K562 (cell line): ENCODE results near the gene NLRP7.

Experiments
- DMBX1 ChIP-seq: fragments of 250-450 bp; sonication (Bioruptor Pico); IDR thresholded peaks from 2 replicates; pipeline ENCODE4 v1.8.0; 2022; ENCODE audit warnings: inconsistent platforms, mild to moderate bottlenecking, moderate library complexity, borderline replicate concordance
- HDAC2 ChIP-seq: fragments of 450-650 bp; IDR thresholded peaks from 2 replicates; pipeline ENCODE4 v1.6.1; 2016; ENCODE audit warnings: mild to moderate bottlenecking
- JUND ChIP-seq, 2 experiments: IDR thresholded peaks; 2 replicates in 1 of 2; 3 replicates in 1 of 2; pipeline ENCODE4 v1.6.1; 2011; ENCODE audit warnings: borderline replicate concordance in 2 of 2, low read depth in 2 of 2, low read length in 2 of 2, improper control_type of control experiment in 1 of 2, missing biosample characterization in 1 of 2, missing genetic modification characterization in 1 of 2, missing genetic modification reagents in 1 of 2
- MAFK ChIP-seq: IDR thresholded peaks from 2 replicates; pipeline ENCODE4 v1.6.1; 2011; ENCODE audit warnings: low read length, improper control_type of control experiment
- POLR2G ChIP-seq: fragments of 200-400 bp; formaldehyde crosslinking; IDR thresholded peaks from 2 replicates; pipeline ENCODE4 v1.6.1; 2017; ENCODE audit warnings: low read depth, mild to moderate bottlenecking, antibody characterized with exemption, low read length, moderate library complexity
- RAD21 ChIP-seq, 2 experiments: fragments of 250-450 bp in 1 of 2; fragments of 450-650 bp in 1 of 2; sonication (Bioruptor Pico) in 1 of 2; formaldehyde crosslinking in 1 of 2; IDR thresholded peaks in 1 of 2; conservative IDR thresholded peaks in 1 of 2; 2 replicates each; pipeline versions ENCODE4 v1.4.0 to v1.8.0; 2020 to 2022; ENCODE audit warnings: mild to moderate bottlenecking in 2 of 2, moderate library complexity in 1 of 2
- RBM17 ChIP-seq: fragments of 200-400 bp; formaldehyde crosslinking; IDR thresholded peaks from 2 replicates; pipeline ENCODE4 v1.6.1; 2017; ENCODE audit warnings: low read depth, mild to moderate bottlenecking, low read length, borderline replicate concordance
- RFX1 ChIP-seq: fragments of 450-650 bp; IDR thresholded peaks from 2 replicates; pipeline ENCODE4 v1.6.1; 2016; ENCODE audit warnings: mild to moderate bottlenecking, moderate library complexity
- SRSF1 ChIP-seq: fragments of 200-400 bp; formaldehyde crosslinking; IDR thresholded peaks from 2 replicates; pipeline ENCODE4 v1.6.1; 2017; ENCODE audit warnings: mild to moderate bottlenecking, low read depth, low read length, moderate library complexity
- TEAD2 ChIP-seq: fragments of 450-650 bp; IDR thresholded peaks from 2 replicates; pipeline ENCODE4 v1.6.1; 2016; ENCODE audit warnings: missing genetic modification characterization, control low read depth, missing compliant biosample characterization
- ZNF140 ChIP-seq: fragments of 250-450 bp; sonication (Bioruptor Pico); IDR thresholded peaks from 2 replicates; pipeline ENCODE4 v1.8.0; 2021; ENCODE audit warnings: moderate library complexity, mild to moderate bottlenecking, inconsistent platforms
- ZNF274 ChIP-seq: IDR thresholded peaks from 2 replicates; pipeline ENCODE4 v1.6.1; 2011; ENCODE audit warnings: low read depth, mild to moderate bottlenecking, low read length, moderate library complexity, borderline replicate concordance
- TF ChIP-seq, protein P1 (sequence below), 3 experiments: IDR thresholded peaks in 2 of 3; conservative IDR thresholded peaks in 1 of 3; 2 replicates each; pipeline ENCODE4 v1.5.1; 2011 to 2012; ENCODE audit warnings: low read length in 3 of 3, mild to moderate bottlenecking in 3 of 3, control low read depth in 2 of 3, improper control_type of control experiment in 1 of 3, inconsistent platforms in 1 of 3, low read depth in 1 of 3, mixed read lengths in 1 of 3, moderate library complexity in 1 of 3; ENCODE audit not compliant: insufficient read depth in 2 of 3
- TF ChIP-seq, protein P2 (sequence below): sonication (generic); formaldehyde crosslinking; IDR thresholded peaks from 2 replicates; pipeline ENCODE4 v1.8.0; 2022; ENCODE audit warnings: missing genetic modification reagents, mild to moderate bottlenecking, moderate library complexity, borderline replicate concordance

DNA sequence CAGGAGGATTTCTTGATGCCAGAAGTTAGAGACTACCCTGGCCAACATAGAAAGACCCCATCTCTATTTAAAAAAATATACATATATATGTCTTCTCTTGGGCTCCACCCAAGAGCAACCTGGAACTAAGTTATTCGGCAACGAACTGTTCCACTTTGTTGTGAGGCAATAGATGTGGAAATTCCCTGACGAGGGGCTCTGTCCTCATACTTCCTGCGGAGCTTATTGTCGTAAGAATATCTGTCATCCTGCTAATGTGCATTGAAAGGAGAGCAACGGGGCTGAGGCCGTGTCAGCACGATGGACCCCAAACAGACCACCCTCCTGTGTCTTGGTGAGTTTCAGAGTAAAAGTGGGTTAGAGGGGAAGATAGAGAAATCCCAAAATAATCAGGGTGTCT is 73.3 kb downstream of the NLRP7 start, which contains the start of gene FCAR:
- TF ChIP-seq, protein P1, sequence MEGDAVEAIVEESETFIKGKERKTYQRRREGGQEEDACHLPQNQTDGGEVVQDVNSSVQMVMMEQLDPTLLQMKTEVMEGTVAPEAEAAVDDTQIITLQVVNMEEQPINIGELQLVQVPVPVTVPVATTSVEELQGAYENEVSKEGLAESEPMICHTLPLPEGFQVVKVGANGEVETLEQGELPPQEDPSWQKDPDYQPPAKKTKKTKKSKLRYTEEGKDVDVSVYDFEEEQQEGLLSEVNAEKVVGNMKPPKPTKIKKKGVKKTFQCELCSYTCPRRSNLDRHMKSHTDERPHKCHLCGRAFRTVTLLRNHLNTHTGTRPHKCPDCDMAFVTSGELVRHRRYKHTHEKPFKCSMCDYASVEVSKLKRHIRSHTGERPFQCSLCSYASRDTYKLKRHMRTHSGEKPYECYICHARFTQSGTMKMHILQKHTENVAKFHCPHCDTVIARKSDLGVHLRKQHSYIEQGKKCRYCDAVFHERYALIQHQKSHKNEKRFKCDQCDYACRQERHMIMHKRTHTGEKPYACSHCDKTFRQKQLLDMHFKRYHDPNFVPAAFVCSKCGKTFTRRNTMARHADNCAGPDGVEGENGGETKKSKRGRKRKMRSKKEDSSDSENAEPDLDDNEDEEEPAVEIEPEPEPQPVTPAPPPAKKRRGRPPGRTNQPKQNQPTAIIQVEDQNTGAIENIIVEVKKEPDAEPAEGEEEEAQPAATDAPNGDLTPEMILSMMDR (IDR thresholded peaks at IDR 0.05 in 2 of 3, conservative IDR thresholded peaks at IDR 0.05 in 1 of 3; ENCODE audit: insufficient read depth in 2 of 3, low read depth in 1 of 3, low read length in 3 of 3) = no peak
- TF ChIP-seq ZNF274 (no peak), RBM17 (no peak), POLR2G (no peak), HDAC2 (no peak), RFX1 (no peak), RAD21 (CRISPR knock-in tag; conservative IDR thresholded peaks at IDR 0.05 in 1 of 2, IDR thresholded peaks at IDR 0.05 in 1 of 2) (no peak), JUND (IDR thresholded peaks at IDR 0.05; ENCODE audit: borderline replicate concordance, low read depth, low read length) (no peak), JUND (tag; IDR thresholded peaks at IDR 0.05; ENCODE audit: borderline replicate concordance, low read depth, low read length) (no peak), ZNF140 (CRISPR knock-in tag) (no peak), SRSF1 (no peak), TEAD2 (tag) (no peak), DMBX1 (CRISPR knock-in tag) (no peak), MAFK (no peak)
- TF ChIP-seq, protein P2, sequence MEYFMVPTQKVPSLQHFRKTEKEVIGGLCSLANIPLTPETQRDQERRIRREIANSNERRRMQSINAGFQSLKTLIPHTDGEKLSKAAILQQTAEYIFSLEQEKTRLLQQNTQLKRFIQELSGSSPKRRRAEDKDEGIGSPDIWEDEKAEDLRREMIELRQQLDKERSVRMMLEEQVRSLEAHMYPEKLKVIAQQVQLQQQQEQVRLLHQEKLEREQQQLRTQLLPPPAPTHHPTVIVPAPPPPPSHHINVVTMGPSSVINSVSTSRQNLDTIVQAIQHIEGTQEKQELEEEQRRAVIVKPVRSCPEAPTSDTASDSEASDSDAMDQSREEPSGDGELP (CRISPR knock-in tag) = no peak
